ENCODE measurements around the gene TYK2.

The TYK2 gene

GRCh38 chr19:10309423-10309822 lies 70.9 kb downstream of the TYK2 start, which contains the start of gene ZGLP1:
TSS of gene ZGLP1 (minus strand) at chr19:10309815.
- DNase-seq (ENCODE audit: low spot score) = no peak

GRCh38 chr19:10306327-10306726 lies 74.0 kb downstream of the TYK2 start:
- no peak for DNase-seq (ENCODE audit: low spot score)

GRCh38 chr19:10305139-10305806 lies 75.1 kb downstream of the TYK2 start:
- DNase-seq (ENCODE audit: low spot score) = no peak
